Measurements from ENCODE around the gene EXOC2.

EXOC2 gene

DNA sequence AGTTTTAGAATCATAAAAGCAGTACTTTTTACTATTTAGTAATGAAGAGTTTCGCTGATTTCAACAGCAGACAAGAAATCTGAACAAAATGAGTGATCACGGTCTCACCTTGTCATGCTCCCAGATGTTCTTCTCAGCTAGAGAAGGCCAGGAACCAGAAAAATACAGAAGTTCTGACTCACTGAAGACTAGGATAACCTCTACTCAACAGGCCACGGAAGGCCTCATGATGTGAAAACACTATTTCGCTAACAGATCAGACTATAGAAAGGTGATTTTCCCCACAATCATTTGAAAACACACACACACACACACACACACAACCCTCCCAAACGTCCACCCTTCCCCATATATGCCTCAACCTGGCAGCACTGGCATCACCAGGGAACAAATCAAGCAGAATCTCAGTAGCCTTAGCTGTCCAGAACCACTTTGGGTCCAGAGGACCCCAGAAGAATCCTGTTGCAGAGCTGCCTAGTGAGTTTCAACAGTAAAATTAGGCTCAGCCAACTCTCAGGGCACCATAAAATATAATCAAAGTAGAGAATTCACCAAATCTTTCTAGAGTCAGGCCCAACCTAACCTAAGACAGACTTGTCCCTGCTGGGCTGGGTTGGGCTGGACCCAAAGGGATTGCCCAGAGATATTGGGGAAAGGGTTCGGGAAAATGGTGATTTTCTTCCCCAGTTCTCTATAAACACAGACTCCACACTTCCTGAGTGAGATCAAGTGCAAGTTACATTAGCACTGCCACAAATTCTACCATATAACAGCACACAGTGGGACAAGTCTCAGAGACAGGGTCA is 7.9 kb downstream of the EXOC2 start:
- ATAC-seq = no peak
- TF ChIP-seq ESRRG (CRISPR knock-in tag; IDR thresholded peaks at IDR 0.05) = no peak
- TF ChIP-seq TOX (CRISPR knock-in tag; IDR thresholded peaks at IDR 0.05; ENCODE audit: borderline replicate concordance) = no peak
- TF ChIP-seq CREB5 (CRISPR knock-in tag; IDR thresholded peaks at IDR 0.05; ENCODE audit: low read depth) = no peak
- no peak for TF ChIP-seq CSDC2 (CRISPR knock-in tag; IDR thresholded peaks at IDR 0.05)
- no peak for TF ChIP-seq ARNTL (CRISPR knock-in tag; IDR thresholded peaks at IDR 0.05; ENCODE audit: borderline replicate concordance, low read depth)
- TF ChIP-seq, protein P1, sequence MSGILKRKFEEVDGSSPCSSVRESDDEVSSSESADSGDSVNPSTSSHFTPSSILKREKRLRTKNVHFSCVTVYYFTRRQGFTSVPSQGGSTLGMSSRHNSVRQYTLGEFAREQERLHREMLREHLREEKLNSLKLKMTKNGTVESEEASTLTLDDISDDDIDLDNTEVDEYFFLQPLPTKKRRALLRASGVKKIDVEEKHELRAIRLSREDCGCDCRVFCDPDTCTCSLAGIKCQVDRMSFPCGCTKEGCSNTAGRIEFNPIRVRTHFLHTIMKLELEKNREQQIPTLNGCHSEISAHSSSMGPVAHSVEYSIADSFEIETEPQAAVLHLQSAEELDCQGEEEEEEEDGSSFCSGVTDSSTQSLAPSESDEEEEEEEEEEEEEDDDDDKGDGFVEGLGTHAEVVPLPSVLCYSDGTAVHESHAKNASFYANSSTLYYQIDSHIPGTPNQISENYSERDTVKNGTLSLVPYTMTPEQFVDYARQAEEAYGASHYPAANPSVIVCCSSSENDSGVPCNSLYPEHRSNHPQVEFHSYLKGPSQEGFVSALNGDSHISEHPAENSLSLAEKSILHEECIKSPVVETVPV (CRISPR knock-in tag; IDR thresholded peaks at IDR 0.05) = no peak
- no peak for TF ChIP-seq ISL1 (CRISPR knock-in tag; IDR thresholded peaks at IDR 0.05)
- TF ChIP-seq ZC3H10 (CRISPR knock-in tag; IDR thresholded peaks at IDR 0.05) = no peak
- no peak for TF ChIP-seq OSR1 (CRISPR knock-in tag; IDR thresholded peaks at IDR 0.05)
- TF ChIP-seq ZFP3 (CRISPR knock-in tag; IDR thresholded peaks at IDR 0.05) = no peak
- TF ChIP-seq RARB (CRISPR knock-in tag; IDR thresholded peaks at IDR 0.05) = no peak

- TF ChIP-seq ARNTL (CRISPR knock-in tag; IDR thresholded peaks at IDR 0.05; ENCODE audit: borderline replicate concordance, low read depth) = no peak
- no peak for TF ChIP-seq ZC3H10 (CRISPR knock-in tag; IDR thresholded peaks at IDR 0.05)
- no peak for TF ChIP-seq TOX (CRISPR knock-in tag; IDR thresholded peaks at IDR 0.05; ENCODE audit: borderline replicate concordance)
- TF ChIP-seq, protein P2, sequence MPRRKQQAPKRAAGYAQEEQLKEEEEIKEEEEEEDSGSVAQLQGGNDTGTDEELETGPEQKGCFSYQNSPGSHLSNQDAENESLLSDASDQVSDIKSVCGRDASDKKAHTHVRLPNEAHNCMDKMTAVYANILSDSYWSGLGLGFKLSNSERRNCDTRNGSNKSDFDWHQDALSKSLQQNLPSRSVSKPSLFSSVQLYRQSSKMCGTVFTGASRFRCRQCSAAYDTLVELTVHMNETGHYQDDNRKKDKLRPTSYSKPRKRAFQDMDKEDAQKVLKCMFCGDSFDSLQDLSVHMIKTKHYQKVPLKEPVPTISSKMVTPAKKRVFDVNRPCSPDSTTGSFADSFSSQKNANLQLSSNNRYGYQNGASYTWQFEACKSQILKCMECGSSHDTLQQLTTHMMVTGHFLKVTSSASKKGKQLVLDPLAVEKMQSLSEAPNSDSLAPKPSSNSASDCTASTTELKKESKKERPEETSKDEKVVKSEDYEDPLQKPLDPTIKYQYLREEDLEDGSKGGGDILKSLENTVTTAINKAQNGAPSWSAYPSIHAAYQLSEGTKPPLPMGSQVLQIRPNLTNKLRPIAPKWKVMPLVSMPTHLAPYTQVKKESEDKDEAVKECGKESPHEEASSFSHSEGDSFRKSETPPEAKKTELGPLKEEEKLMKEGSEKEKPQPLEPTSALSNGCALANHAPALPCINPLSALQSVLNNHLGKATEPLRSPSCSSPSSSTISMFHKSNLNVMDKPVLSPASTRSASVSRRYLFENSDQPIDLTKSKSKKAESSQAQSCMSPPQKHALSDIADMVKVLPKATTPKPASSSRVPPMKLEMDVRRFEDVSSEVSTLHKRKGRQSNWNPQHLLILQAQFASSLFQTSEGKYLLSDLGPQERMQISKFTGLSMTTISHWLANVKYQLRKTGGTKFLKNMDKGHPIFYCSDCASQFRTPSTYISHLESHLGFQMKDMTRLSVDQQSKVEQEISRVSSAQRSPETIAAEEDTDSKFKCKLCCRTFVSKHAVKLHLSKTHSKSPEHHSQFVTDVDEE (CRISPR knock-in tag; IDR thresholded peaks at IDR 0.05) = no peak
- peak; percentile 53 for ATAC-seq
Observed at GRCh38 chr6:683742-684440, 9.0 kb downstream of the EXOC2 start.

- no peak for ATAC-seq
- no peak for TF ChIP-seq PATZ1 (CRISPR knock-in tag; IDR thresholded peaks at IDR 0.05; ENCODE audit: borderline replicate concordance)
- no peak for TF ChIP-seq ZFP30 (CRISPR knock-in tag; IDR thresholded peaks at IDR 0.05)
- TF ChIP-seq ZNF70 (CRISPR knock-in tag; IDR thresholded peaks at IDR 0.05) = no peak
- TF ChIP-seq SNAI2 (CRISPR knock-in tag; IDR thresholded peaks at IDR 0.05) = no peak
- no peak for TF ChIP-seq OSR1 (CRISPR knock-in tag; IDR thresholded peaks at IDR 0.05)
- TF ChIP-seq, protein P2 (CRISPR knock-in tag; IDR thresholded peaks at IDR 0.05) = no peak
- TF ChIP-seq, protein P1 (CRISPR knock-in tag; IDR thresholded peaks at IDR 0.05) = no peak
- TF ChIP-seq GLIS3 (CRISPR knock-in tag; IDR thresholded peaks at IDR 0.05) = no peak
- no peak for TF ChIP-seq RARB (CRISPR knock-in tag; IDR thresholded peaks at IDR 0.05)
- TF ChIP-seq ZNF8 (CRISPR knock-in tag; IDR thresholded peaks at IDR 0.05) = no peak
- TF ChIP-seq ISL1 (CRISPR knock-in tag; IDR thresholded peaks at IDR 0.05) = no peak
- no peak for TF ChIP-seq CSDC2 (CRISPR knock-in tag; IDR thresholded peaks at IDR 0.05)
- no peak for TF ChIP-seq TOX (CRISPR knock-in tag; IDR thresholded peaks at IDR 0.05; ENCODE audit: borderline replicate concordance)
- TF ChIP-seq ZC3H10 (CRISPR knock-in tag; IDR thresholded peaks at IDR 0.05) = no peak
- no peak for TF ChIP-seq ARNTL (CRISPR knock-in tag; IDR thresholded peaks at IDR 0.05; ENCODE audit: borderline replicate concordance, low read depth)
- TF ChIP-seq, protein P3, sequence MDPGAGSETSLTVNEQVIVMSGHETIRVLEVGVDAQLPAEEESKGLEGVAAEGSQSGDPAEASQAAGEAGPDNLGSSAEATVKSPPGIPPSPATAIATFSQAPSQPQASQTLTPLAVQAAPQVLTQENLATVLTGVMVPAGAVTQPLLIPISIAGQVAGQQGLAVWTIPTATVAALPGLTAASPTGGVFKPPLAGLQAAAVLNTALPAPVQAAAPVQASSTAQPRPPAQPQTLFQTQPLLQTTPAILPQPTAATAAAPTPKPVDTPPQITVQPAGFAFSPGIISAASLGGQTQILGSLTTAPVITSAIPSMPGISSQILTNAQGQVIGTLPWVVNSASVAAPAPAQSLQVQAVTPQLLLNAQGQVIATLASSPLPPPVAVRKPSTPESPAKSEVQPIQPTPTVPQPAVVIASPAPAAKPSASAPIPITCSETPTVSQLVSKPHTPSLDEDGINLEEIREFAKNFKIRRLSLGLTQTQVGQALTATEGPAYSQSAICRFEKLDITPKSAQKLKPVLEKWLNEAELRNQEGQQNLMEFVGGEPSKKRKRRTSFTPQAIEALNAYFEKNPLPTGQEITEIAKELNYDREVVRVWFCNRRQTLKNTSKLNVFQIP (CRISPR knock-in tag; IDR thresholded peaks at IDR 0.05; ENCODE audit: borderline replicate concordance, low read depth) = no peak
Observed at GRCh38 chr6:680666-681340, 12.1 kb downstream of the EXOC2 start.

Data from SK-N-SH treated with all-trans-retinoic acid at 6 μM for 48 hours (cell line).